Measurements from ENCODE around the gene FRS2. TPM values are rescaled to one million over a fixed set of nuclear protein-coding genes. Genes with fewer than 3 reads are reported as not detected.

The FRS2 gene
- 11.4 and 24.6 TPM in 2 replicates for total RNA-seq (2011; cell fraction: chromatin; rRNA removed; ENCODE audit: low replicate concordance)
- total RNA-seq (2011; cell fraction: nucleolus; rRNA removed): 15.5 and 16.3 TPM in 2 replicates
- total RNA-seq (2011; cell fraction: nucleoplasm; rRNA removed): 16.4 and 19.5 TPM in 2 replicates
- total RNA-seq (2014; rRNA removed) (3.9 and 5.8 TPM in 2 replicates), total RNA-seq (2014; rRNA removed; fragmentation: Illumina TruSeq; extraction: Trizol) (6.4 and 8.1 TPM in 2 replicates), total RNA-seq (2015; rRNA removed; fragmentation: Illumina TruSeq; extraction: Trizol) (9.1 and 9.4 TPM in 2 replicates), total RNA-seq (2021) (8.3 and 8.5 TPM in 2 replicates), polyA plus RNA-seq (2011; rRNA removed) (8.2 and 8.8 TPM in 2 replicates), polyA plus RNA-seq (2014; fragmentation: Illumina TruSeq; extraction: Trizol) (5.3 and 6.0 TPM in 2 replicates), polyA plus RNA-seq (2014; fragmentation: Nextera tagmentation; extraction: Ambion mirVana) (1 to 10 TPM; 1.0 to 1.5 TPM), polyA plus RNA-seq (2014; rRNA removed) (3.4 and 3.7 TPM in 2 replicates), polyA minus RNA-seq (2011; rRNA and poly(A)+ RNA removed) (17.4 and 20.9 TPM in 2 replicates), Bru-seq, nascent RNA (percentile 80 among the genes with signal in this experiment), BruChase-seq, experiment 1, labeled RNA remaining after a 2-hour chase (percentile 86 among the genes with signal in this experiment), BruChase-seq, experiment 2, labeled RNA remaining after a 6-hour chase (percentile 83 among the genes with signal in this experiment)
- 1.9 and 3.7 TPM in 2 replicates for polyA plus RNA-seq (2011; cell fraction: cytosol; rRNA removed)
- polyA plus RNA-seq (2011; cell fraction: nucleus; rRNA removed): 9.8 and 12.2 TPM in 2 replicates
- 4.3 TPM in 2 replicates for polyA plus RNA-seq (2012)
- polyA minus RNA-seq (2011; cell fraction: cytosol; rRNA and poly(A)+ RNA removed): 4.6 and 5.4 TPM in 2 replicates
- 20.5 and 23.0 TPM in 2 replicates for polyA minus RNA-seq (2011; cell fraction: nucleus; rRNA and poly(A)+ RNA removed)
- long read RNA-seq, experiment 1, partial matches to known transcripts: 1 of 9 reads
- long read RNA-seq, experiment 1, other reads (novel, unspliced or antisense): 4 of 9 reads
- long read RNA-seq, experiment 2, partial matches to known transcripts: 0 of 3 reads
- long read RNA-seq, experiment 2, other reads (novel, unspliced or antisense): 3 of 3 reads
- long read RNA-seq, experiment 3: 0 reads

- CTCF ChIA-PET (ENCODE audit: low intra/inter-chr PET ratio): interaction anchor here (2.4 kb wide), 1 partner anchor 99 kb away, joined by 9 read pairs; no protein-coding TSS in a partner anchor
- intact Hi-C loops (cut with micrococcal nuclease) (loop anchor here (1.0 to 10.0 kb wide), 5 partner anchors 47 to 168 kb away; partner anchors contain the start of gene YEATS4), in situ Hi-C loops (cut with MboI) (no loop called here)
- DNase-seq (ENCODE audit: extremely low read depth in 1 of 4, low spot score in 3 of 4): peak; percentile 88 to 93 (median 92)
- H3K9me1 ChIP-seq (ENCODE audit: control insufficient read depth, insufficient read depth, low read length): no peaks in the 10 kb centered on the region
- peak within 1 kb of the TSS; percentile 88 to 97 for H3K9ac ChIP-seq (ENCODE audit: insufficient read depth in 1 of 2, low read depth in 2 of 2, low read length in 2 of 2)
- H3K27me3 ChIP-seq (ENCODE audit: control insufficient read depth in 2 of 2, insufficient read depth in 2 of 2, low read length in 2 of 2): no peaks in the 10 kb centered on the region
- H4K20me1 ChIP-seq (replicated peaks; ENCODE audit: control insufficient read depth, insufficient read depth, low read length): peaks cover 11% of the 10 kb centered on the region; the same call in 1 of the 2 replicates
- H3K79me2 ChIP-seq (ENCODE audit: control insufficient read depth, insufficient read depth, low read length): peaks cover 53% of the 10 kb centered on the region
- POLR2A ChIA-PET: interaction anchor here (0.5 to 1.8 kb wide), 5 partner anchors 12 to 145 kb away, joined by 3 to 4 read pairs (median 3); no protein-coding TSS in a partner anchor
- H2AFZ ChIP-seq (ENCODE audit: low read depth, low read length): peak within 1 kb of the TSS; percentile 98
- H3K4me3 ChIP-seq: peak within 1 kb of the TSS; percentile 99
- peak; percentile 98 for ATAC-seq
- peaks cover under 1% of the 10 kb centered on the region; the same call in 1 of the 3 replicates for H3K36me3 ChIP-seq (ENCODE audit: control insufficient read depth, insufficient read depth, low read length)
- FAIRE-seq: peak; percentile 83
- peak within 1 kb of the TSS; percentile 88 for H3K27ac ChIP-seq (ENCODE audit: extremely low read depth, low read depth, low read length)
- no TSS peak for BruUV-seq (replicated peaks)
- H3K4me1 ChIP-seq (replicated peaks in 1 of 2; ENCODE audit: control insufficient read depth in 2 of 2, insufficient read depth in 2 of 2, low read length in 2 of 2): peaks cover 6 to 12% of the 10 kb centered on the region in 2 experiments; a peak in 4 of 5 replicates
- WGBS (ENCODE audit: insufficient coverage, low coverage, missing lambda C conversion rate): 0% methylated on average over 37 of the region's 68 CpGs
- peak within 1 kb of the TSS; percentile 89 for H3K4me2 ChIP-seq (ENCODE audit: insufficient read depth, low read length)
- H3K9me3 ChIP-seq (replicated peaks; ENCODE audit: control insufficient read depth, insufficient read depth, low read depth, low read length): no peaks in the 10 kb centered on the region
- TF ChIP-seq ZBED1 (IDR thresholded peaks at IDR 0.05): no peak
- peak; percentile 4 for TF ChIP-seq MEIS2 (IDR thresholded peaks at IDR 0.05; ENCODE audit: partially characterized antibody)
- TF ChIP-seq TAF7 (tag; IDR thresholded peaks at IDR 0.05): peak; percentile 66; the same call in 1 of the 2 replicates
- TF ChIP-seq REST (IDR thresholded peaks at IDR 0.05; ENCODE audit: borderline replicate concordance): peak; percentile 32; the same call in 1 of the 2 replicates
- no peak for TF ChIP-seq REST (CRISPR knock-in tag; IDR thresholded peaks at IDR 0.05; ENCODE audit: low read depth)
- TF ChIP-seq RAD21 (CRISPR knock-in tag; conservative IDR thresholded peaks at IDR 0.05 in 1 of 2, IDR thresholded peaks at IDR 0.05 in 1 of 2): peak in 1 of 2 experiments; percentile 66; a peak in 3 of 4 replicates
- no peak for TF ChIP-seq ZNF586 (CRISPR knock-in tag; conservative IDR thresholded peaks at IDR 0.05)
- TF ChIP-seq SMAD1 (IDR thresholded peaks at IDR 0.05; ENCODE audit: low read depth, low read length, partially characterized antibody): peak; percentile 65
Observed at GRCh38 chr12:69470189-69471075, at the start of gene FRS2. Gene FRS2 (plus strand): TSS chr12:69470388. CDS start chr12:69569031, 98,643 bp downstream.

Data from K562 (cell line).